ENCODE data around the gene BCL2L11. TPM values are rescaled to one million over a fixed set of nuclear protein-coding genes. Genes with fewer than 3 reads are reported as not detected.

BCL2L11 gene
- total and polyA plus RNA-seq, 2 experiments from 2014 or later: 10.6 to 22.5 TPM

GRCh38 chr2:111192776-111193368, 72.2 kb downstream of the BCL2L11 start:
- Histone ChIP-seq H3K4me2 (no peak overlapping the region), H3K36me3 (ENCODE audit: insufficient read depth) (no peaks in the 10 kb centered on the region), H3K79me2 (replicated peaks; ENCODE audit: insufficient read depth) (no peaks in the 10 kb centered on the region), H3K9me2 (ENCODE audit: insufficient read depth) (peaks cover 10% of the 10 kb centered on the region; the same call in 1 of the 2 replicates), H3K4me3 (no peak overlapping the region), H3K27ac (ENCODE audit: low read depth) (no peak overlapping the region), H3K27me3 (ENCODE audit: insufficient read depth) (no peaks in the 10 kb centered on the region), H4K20me1 (replicated peaks; ENCODE audit: insufficient read depth) (no peaks in the 10 kb centered on the region), H2AFZ (no peak overlapping the region), H3F3A (replicated peaks; ENCODE audit: low read depth) (no peaks in the 10 kb centered on the region), H3K4me1 (ENCODE audit: insufficient read depth) (no peaks in the 10 kb centered on the region)
- Mint-ChIP-seq H3K36me3 (ENCODE audit: low read depth) (no peaks in the 10 kb centered on the region), H3K27ac (no peak overlapping the region), H3K27me3 (ENCODE audit: insufficient read depth, low read depth, poor library complexity) (no peaks in the 10 kb centered on the region), H3K4me3 (no peak overlapping the region), H3K9me3 (no peaks in the 10 kb centered on the region; the same call in 2 of the 3 replicates), H3K4me1 (no peaks in the 10 kb centered on the region)
- ATAC-seq (no peak), DNase-seq (ENCODE audit: low spot score) (no peak)
- TF ChIP-seq JUNB (IDR thresholded peaks at IDR 0.05; ENCODE audit: unreplicated experiment) (no peak), CREB1 (CRISPR knock-in tag; IDR thresholded peaks at IDR 0.05; ENCODE audit: low read depth) (no peak), STAT1 (IDR thresholded peaks at IDR 0.05; ENCODE audit: unreplicated experiment) (no peak), ZNF331 (CRISPR knock-in tag; IDR thresholded peaks at IDR 0.05; ENCODE audit: low read depth) (no peak), NANOG (IDR thresholded peaks at IDR 0.05; ENCODE audit: borderline replicate concordance) (no peak), ZNF114 (CRISPR knock-in tag; IDR thresholded peaks at IDR 0.05) (no peak), POLR2AphosphoS5 (IDR thresholded peaks at IDR 0.05; ENCODE audit: low read depth) (no peak), REST (IDR thresholded peaks at IDR 0.05; ENCODE audit: unreplicated experiment) (no peak), CTCF (conservative IDR thresholded peaks at IDR 0.05; ENCODE audit: low read depth in 2 of 2) (no peak), ZNF462 (CRISPR knock-in tag; IDR thresholded peaks at IDR 0.05) (no peak), ETS1 (IDR thresholded peaks at IDR 0.05) (no peak), EZH2phosphoT487 (IDR thresholded peaks at IDR 0.05; ENCODE audit: unreplicated experiment) (no peak), EZH2 (IDR thresholded peaks at IDR 0.05; ENCODE audit: low read depth, unreplicated experiment) (no peak)
